IPS-18c (cell line): ENCODE measurements around the gene ROR1.

Experiments used
- H3K4me3 ChIP-seq: 2 replicates; pipeline ENCODE4 v1.7.0; 2013; ENCODE audit warnings: low read depth, mild to moderate bottlenecking, low read length, moderate library complexity; ENCODE audit not compliant: insufficient read depth
- H3K9me3 ChIP-seq: one replicate; pipeline ENCODE4 v1.6.1; 2013; ENCODE audit warnings: mild to moderate bottlenecking, low read length, moderate library complexity; ENCODE audit not compliant: control insufficient read depth, insufficient read depth

The ROR1 gene

DNA sequence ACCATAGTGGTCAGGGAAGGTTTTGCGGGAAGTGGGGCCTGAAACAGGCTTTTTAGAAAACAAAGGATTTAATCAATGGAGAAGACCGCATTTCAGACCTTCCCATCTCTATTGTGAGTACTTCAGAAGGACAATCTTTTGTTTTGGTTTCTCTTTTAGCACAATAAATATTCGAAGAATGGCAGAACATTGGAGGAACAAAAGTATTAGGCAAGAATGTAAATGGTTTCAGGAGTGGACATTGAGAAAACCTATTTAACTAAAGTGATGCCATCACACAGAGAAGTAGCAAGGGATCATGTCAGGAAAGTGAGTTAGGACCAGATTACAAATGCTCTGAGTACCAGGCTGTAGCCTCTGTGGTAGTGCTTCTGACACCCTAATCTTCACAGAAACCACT, 402.8 kb downstream of the ROR1 start:
- H3K4me3 ChIP-seq: no peak overlapping the region
- H3K9me3 ChIP-seq: no peaks in the 10 kb centered on the region

- Histone ChIP-seq H3K4me3 (no peak overlapping the region), H3K9me3 (no peaks in the 10 kb centered on the region)
Measured at GRCh38 chr1:64179588-64179987, 405.8 kb downstream of the ROR1 start.

GRCh38 chr1:64182207-64182606, 408.4 kb downstream of the ROR1 start:
- H3K4me3 ChIP-seq: no peak overlapping the region
- H3K9me3 ChIP-seq: no peaks in the 10 kb centered on the region

DNA sequence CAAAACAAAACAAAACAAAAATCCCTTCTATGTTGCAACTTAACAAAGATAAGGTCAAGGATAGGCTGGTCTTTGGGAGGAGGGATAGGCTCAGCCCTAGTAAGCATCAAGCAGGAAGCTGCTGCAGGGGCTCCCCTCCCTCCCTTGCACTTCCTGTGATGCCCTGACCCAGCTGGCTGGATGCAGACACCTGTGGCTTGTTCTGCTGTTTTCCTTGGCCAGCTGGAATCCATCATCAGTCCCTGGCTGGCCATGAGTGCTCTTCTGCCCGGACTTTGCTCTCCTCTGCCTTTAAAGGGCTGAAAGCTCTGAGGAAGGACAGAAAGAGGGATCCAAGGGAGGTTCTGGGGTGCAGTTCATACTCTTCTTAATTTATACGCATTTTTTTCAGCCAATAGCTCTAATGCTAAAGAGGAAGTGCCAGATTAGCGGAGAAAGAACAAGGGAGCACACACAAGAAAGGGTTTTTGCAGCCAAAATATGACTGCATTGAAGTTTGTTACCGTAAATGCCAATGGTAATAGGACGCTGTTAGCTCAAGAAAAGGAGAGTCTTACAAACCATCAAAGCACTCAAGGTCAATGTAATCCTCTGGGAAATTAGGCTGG, 409.7 kb downstream of the ROR1 start:
- no peak overlapping the region for H3K4me3 ChIP-seq
- no peaks in the 10 kb centered on the region for H3K9me3 ChIP-seq

DNA sequence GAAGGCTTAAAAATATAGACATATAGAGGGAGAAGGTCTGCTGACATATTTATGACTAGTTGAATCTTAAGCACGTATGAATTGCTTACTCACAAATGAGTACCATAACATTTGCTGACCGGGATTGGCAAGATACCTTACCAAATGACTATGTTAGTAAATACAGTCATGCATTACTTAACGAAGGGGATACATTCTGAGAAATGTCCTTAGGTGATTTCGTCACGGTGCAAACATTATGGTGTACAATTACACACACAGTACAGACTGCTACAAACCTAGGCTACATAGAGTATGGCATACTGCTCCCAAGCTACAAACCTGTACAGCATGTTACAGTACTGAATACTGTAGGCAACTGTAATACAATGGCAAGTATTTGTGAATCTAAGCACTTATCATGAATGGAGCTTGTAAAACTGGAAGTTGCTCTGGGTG, 410.2 kb downstream of the ROR1 start:
- no peak overlapping the region for H3K4me3 ChIP-seq
- H3K9me3 ChIP-seq: no peaks in the 10 kb centered on the region

DNA sequence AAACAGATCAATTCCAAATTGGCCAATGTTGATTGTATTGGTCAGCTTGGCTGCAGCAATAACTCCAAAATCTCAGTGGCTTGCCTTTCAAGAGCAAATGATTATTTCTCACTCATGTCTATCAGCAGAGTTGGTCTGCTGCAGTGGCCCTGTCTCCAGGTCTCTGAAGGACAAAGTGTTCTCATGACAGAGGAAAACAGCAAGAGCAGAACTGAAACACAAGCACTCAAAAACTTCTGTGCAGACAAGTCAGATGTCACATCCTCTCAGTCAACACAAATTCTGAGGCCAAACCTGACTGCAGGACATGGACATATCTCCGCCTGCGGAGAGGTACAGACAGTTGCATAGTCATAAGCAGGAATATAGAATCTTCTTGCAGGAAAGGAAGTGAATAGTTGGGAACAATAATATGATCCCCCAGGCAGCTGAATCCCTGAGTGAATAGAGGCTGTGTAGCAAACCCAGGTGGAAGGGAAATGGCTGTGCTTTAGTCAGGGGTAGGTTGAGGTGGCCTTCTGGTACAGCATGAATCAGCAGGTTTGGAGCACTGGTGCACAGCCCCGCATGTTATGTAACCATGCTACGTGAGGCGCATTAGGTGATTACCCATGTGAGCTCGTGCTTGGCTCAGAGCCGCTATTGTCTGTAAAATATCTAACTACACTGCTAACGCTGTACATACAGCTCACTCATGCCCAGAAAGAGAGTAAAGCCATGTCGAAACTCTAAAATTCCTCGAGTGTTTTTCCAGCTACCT, 412.5 kb downstream of the ROR1 start:
- no peak overlapping the region for H3K4me3 ChIP-seq
- no peaks in the 10 kb centered on the region for H3K9me3 ChIP-seq

DNA sequence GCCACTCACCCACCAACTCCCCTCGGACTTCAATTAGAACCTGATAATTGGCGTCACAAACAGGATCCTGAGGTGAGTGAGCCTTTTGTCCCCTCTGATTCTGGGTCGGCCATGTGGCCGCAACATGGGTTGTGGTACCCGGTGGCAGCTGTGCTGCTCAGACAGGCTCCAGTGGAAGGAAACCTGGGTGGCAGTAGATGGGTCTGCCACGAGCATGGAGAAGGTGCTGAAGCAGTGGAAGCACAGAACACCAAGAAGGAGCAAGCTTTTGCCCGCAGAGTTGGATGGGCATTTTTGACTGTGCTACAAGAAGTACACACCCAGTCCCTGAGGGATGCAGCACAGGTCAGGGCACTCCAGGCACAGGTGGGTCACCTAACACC, 413.1 kb downstream of the ROR1 start:
- Histone ChIP-seq H3K4me3 (no peak overlapping the region), H3K9me3 (no peaks in the 10 kb centered on the region)

DNA sequence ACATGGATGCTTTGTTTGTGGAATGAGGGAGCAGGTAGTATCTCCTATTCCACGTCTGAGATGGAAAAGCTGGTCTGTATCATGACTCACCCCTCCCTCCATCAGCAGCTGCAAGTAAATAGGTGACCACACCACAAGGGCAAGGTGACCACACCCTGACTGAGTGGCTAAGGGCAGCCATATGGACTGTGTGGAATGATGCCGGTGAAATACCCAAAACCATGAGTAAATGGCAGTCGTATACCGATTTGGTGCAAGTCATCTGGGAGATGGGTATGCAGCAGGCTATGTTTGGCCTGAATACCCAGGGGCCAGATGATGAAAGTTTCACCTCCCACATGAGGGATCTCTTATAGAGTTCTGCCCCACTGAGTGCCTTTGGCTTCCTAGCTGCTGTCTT, 413.8 kb downstream of the ROR1 start:
- H3K4me3 ChIP-seq: no peak overlapping the region

GRCh38 chr1:64192290-64192689, 418.5 kb downstream of the ROR1 start:
- Histone ChIP-seq H3K4me3 (no peak overlapping the region), H3K9me3 (no peaks in the 10 kb centered on the region)

More for the DNA sequence above, 413.8 kb downstream of the ROR1 start:
- H3K9me3 ChIP-seq: no peaks in the 10 kb centered on the region

DNA sequence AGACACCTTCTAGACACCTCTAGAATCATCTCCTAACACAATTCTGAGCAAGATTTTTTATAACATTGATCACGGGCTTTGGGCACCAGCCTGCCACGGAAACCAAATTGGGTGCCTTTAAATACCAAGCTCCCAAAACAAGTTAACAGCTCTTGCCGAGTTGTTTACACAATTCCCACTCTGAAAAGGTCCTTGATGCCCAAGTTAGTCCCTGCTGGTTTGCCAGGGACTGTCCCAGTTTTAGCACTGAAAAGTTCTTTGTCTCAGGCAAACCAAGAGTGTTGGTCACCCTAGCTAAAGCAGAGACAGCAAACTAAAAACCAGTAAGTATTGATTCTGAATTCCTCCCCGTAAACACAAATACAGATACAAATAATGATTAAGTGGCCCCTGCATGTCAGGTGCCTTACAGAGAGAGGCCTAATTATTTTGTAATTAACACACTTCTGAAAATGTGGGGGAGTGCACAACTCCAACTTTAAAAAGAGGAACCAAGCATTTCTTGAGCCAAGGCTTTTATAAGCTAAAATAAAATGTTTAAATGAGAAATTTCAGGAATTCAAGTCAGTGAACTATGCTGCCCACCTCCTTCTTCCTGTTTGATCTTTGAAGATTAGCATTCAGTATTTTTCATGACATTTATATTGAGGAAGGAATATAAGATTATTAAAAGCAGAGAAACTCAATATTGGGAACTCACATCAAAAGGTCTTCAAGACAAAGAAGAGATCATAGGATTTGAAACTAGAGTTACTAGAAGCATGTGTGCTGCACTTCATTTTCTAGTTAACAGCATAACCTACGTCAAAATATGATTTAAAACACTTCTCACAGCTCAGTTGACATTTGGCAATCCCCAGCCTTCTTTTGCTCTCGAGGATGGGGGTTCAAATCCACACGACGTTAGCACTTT, 420.6 kb downstream of the ROR1 start:
- H3K9me3 ChIP-seq: no peaks in the 10 kb centered on the region
- H3K4me3 ChIP-seq: no peak overlapping the region

GRCh38 chr1:64195081-64195395, 421.2 kb downstream of the ROR1 start:
- Histone ChIP-seq H3K4me3 (no peak overlapping the region), H3K9me3 (no peaks in the 10 kb centered on the region)

GRCh38 chr1:64196074-64196870, 422.5 kb downstream of the ROR1 start:
- Histone ChIP-seq H3K4me3 (no peak overlapping the region), H3K9me3 (no peaks in the 10 kb centered on the region)

GRCh38 chr1:64197076-64197475, 423.3 kb downstream of the ROR1 start:
- Histone ChIP-seq H3K9me3 (no peaks in the 10 kb centered on the region), H3K4me3 (no peak overlapping the region)

DNA sequence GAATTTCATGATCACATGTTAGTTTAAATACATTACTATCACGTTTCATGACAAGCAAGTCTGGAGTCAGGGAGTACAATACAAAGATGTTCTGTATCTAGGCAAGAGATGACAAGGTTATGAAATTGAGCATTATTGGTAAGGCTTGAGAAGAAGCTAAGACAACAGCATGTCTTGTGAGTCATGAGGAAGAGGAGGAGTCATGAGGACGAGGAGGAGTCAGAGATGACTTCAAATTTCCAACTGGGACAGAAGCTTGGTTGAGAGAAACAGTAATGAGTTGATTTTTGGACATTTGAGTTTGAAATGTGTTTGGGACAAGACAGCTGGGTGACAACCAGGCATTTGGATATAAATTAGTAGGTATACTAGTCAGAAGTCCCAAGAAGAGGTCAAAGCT, 425.3 kb downstream of the ROR1 start:
- H3K9me3 ChIP-seq: no peaks in the 10 kb centered on the region
- H3K4me3 ChIP-seq: no peak overlapping the region

- no peak overlapping the region for H3K4me3 ChIP-seq
- no peaks in the 10 kb centered on the region for H3K9me3 ChIP-seq
Measured at GRCh38 chr1:64200064-64200463, 426.2 kb downstream of the ROR1 start.

DNA sequence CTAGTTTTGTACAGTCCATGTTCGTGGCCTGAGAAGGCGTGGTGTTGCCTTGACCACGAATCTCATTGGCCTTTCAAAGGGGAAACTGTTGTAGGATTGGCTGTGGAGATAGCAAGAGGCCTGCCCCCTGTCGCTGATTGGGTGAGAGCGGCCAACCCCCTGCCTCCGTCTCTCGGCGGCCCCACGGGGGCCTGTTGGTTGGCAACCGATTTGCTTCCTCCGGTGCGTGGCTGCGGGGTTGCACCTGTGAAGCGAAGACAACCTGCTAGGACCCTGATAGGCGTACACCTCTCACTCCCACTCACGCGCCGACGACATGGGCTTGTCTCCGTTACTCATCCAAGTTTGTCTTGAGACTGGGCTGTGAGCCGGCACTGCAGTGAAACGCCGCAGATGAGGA, 429.6 kb downstream of the ROR1 start, which contains the start of gene UBE2U:
Gene UBE2U (plus strand): TSS at position 204 of the 400 bp plus-strand sequence. CDS start 428 bp downstream, outside the sequence.
- no peaks in the 10 kb centered on the region for H3K9me3 ChIP-seq
- no peak within 1 kb of the TSS for H3K4me3 ChIP-seq

- H3K9me3 ChIP-seq: no peaks in the 10 kb centered on the region
- no peak overlapping the region for H3K4me3 ChIP-seq
Measured at GRCh38 chr1:64209221-64209620, 435.4 kb downstream of the ROR1 start.
